Activated T-helper 1 cell treated with anti-CD3 and anti-CD28 coated beads, Interleukin-12 subunit alpha, Interleukin-12 subunit beta, Interleukin-2, Interleukin-4 antibody, amounts not matched to agents 30 ng/mL and 10 ng/mL and 1 ng/mL, durations not matched to agents 14 hours and 24 hours and 36 hours (primary cell): ENCODE results near the gene CCDC102A. TPM values are rescaled to one million over a fixed set of nuclear protein-coding genes. Genes with fewer than 3 reads are reported as not detected.

Experiments
- DNase-seq: peaks from one replicate; pipeline ENCODE4 v3.0.0; 2021; ENCODE audit warnings: low spot score
- H3K27ac Mint-ChIP-seq: one replicate; pipeline ENCODE4 v1.8.0; 2021; ENCODE audit warnings: mild to moderate bottlenecking, mixed read lengths
- H3K27me3 Mint-ChIP-seq: one replicate; pipeline ENCODE4 v1.8.0; 2022; ENCODE audit warnings: mild to moderate bottlenecking, moderate library complexity, mixed read lengths; ENCODE audit not compliant: insufficient read depth
- H3K36me3 Mint-ChIP-seq: one replicate; pipeline ENCODE4 v1.8.0; 2021; ENCODE audit warnings: low read depth, mixed read lengths
- H3K4me1 Mint-ChIP-seq: one replicate; pipeline ENCODE4 v1.8.0; 2021; ENCODE audit warnings: low read depth, mixed read lengths
- H3K4me3 Mint-ChIP-seq: one replicate; pipeline ENCODE4 v1.8.0; 2021; ENCODE audit warnings: mild to moderate bottlenecking, moderate library complexity, mixed read lengths
- H3K9me3 Mint-ChIP-seq: one replicate; pipeline ENCODE4 v1.8.0; 2021; ENCODE audit warnings: mixed read lengths
- intact Hi-C: fragments of 100-400 bp; cut with micrococcal nuclease; formaldehyde crosslinking; loops from one replicate; pipeline ENCODE4 v1.15.1; 2024
- total RNA-seq: library from RNA; stranded (reverse); gene quantifications from 2 replicates; pipeline ENCODE4 v1.2.3, GENCODE V29; 2022

Gene CCDC102A
- total RNA-seq, 1 donor from 2014 or later = 7.3 TPM

- Mint-ChIP-seq H3K36me3 (peaks cover 8% of the 10 kb centered on the region), H3K4me1 (peaks cover 51% of the 10 kb centered on the region), H3K27me3 (no peaks in the 10 kb centered on the region), H3K9me3 (no peaks in the 10 kb centered on the region), H3K27ac (peak overlapping the region; percentile 97), H3K4me3 (peak overlapping the region; percentile 35)
- no peak for DNase-seq
- intact Hi-C loops = loop anchor here (5.0 to 10.0 kb wide), 3 partner anchors 284 to 919 kb away; partner anchors contain the start of genes ARL2BP and HERPUD1
Observed at GRCh38 chr16:57531635-57532265, 4.6 kb downstream of the CCDC102A start.

GRCh38 chr16:57531253-57531575 lies 5.2 kb downstream of the CCDC102A start:
- peak overlapping the region; percentile 31 for H3K4me3 Mint-ChIP-seq
- H3K36me3 Mint-ChIP-seq = peaks cover 8% of the 10 kb centered on the region
- H3K27me3 Mint-ChIP-seq = no peaks in the 10 kb centered on the region

GRCh38 chr16:57530522-57531252 lies 5.7 kb downstream of the CCDC102A start:
- Mint-ChIP-seq H3K4me1 (peaks cover 51% of the 10 kb centered on the region), H3K36me3 (peaks cover 8% of the 10 kb centered on the region), H3K27ac (peak overlapping the region; percentile 97), H3K9me3 (no peaks in the 10 kb centered on the region), H3K27me3 (no peaks in the 10 kb centered on the region), H3K4me3 (peak overlapping the region; percentile 76)
- no peak for DNase-seq
- intact Hi-C loops = loop anchor here (5.0 to 10.0 kb wide), 3 partner anchors 283 to 918 kb away; partner anchors contain the start of genes ARL2BP and HERPUD1

More at GRCh38 chr16:57531253-57531575, 5.2 kb downstream of the CCDC102A start:
- no peak for DNase-seq
- no peaks in the 10 kb centered on the region for H3K9me3 Mint-ChIP-seq
- H3K4me1 Mint-ChIP-seq = peaks cover 51% of the 10 kb centered on the region
- H3K27ac Mint-ChIP-seq = peak overlapping the region; percentile 97
- intact Hi-C loops = loop anchor here (5.0 to 10.0 kb wide), 3 partner anchors 284 to 919 kb away; partner anchors contain the start of genes ARL2BP and HERPUD1

- Mint-ChIP-seq H3K9me3 (no peaks in the 10 kb centered on the region), H3K27me3 (no peaks in the 10 kb centered on the region), H3K4me1 (peaks cover 51% of the 10 kb centered on the region), H3K36me3 (peaks cover 8% of the 10 kb centered on the region), H3K27ac (peak overlapping the region; percentile 97), H3K4me3 (peak overlapping the region; percentile 76)
- DNase-seq = peak; percentile 64
- intact Hi-C loops = loop anchor here (5.0 to 10.0 kb wide), 3 partner anchors 283 to 918 kb away; partner anchors contain the start of genes ARL2BP and HERPUD1
Observed at GRCh38 chr16:57530104-57530521, 6.3 kb downstream of the CCDC102A start.

GRCh38 chr16:57529391-57530103 lies 6.8 kb downstream of the CCDC102A start:
- Mint-ChIP-seq H3K4me1 (peaks cover 47% of the 10 kb centered on the region), H3K27me3 (no peaks in the 10 kb centered on the region), H3K36me3 (peaks cover 8% of the 10 kb centered on the region), H3K27ac (peak overlapping the region; percentile 97), H3K4me3 (peak overlapping the region; percentile 76), H3K9me3 (no peaks in the 10 kb centered on the region)
- intact Hi-C loops = loop anchor here (5.0 to 10.0 kb wide), 3 partner anchors 282 to 917 kb away; partner anchors contain the start of genes ARL2BP and HERPUD1
- DNase-seq = no peak

GRCh38 chr16:57528499-57529390 lies 7.6 kb downstream of the CCDC102A start:
- H3K9me3 Mint-ChIP-seq = no peaks in the 10 kb centered on the region
- intact Hi-C loops = no loop called here
- no peak for DNase-seq
- peaks cover 39% of the 10 kb centered on the region for H3K4me1 Mint-ChIP-seq
- H3K27me3 Mint-ChIP-seq = no peaks in the 10 kb centered on the region
- H3K4me3 Mint-ChIP-seq = no peak overlapping the region
- H3K36me3 Mint-ChIP-seq = peaks cover 8% of the 10 kb centered on the region
- no peak overlapping the region for H3K27ac Mint-ChIP-seq

GRCh38 chr16:57527610-57528360 lies 8.6 kb downstream of the CCDC102A start:
- Mint-ChIP-seq H3K4me3 (no peak overlapping the region), H3K9me3 (no peaks in the 10 kb centered on the region), H3K27ac (no peak overlapping the region), H3K36me3 (peaks cover 8% of the 10 kb centered on the region), H3K4me1 (peaks cover 39% of the 10 kb centered on the region), H3K27me3 (no peaks in the 10 kb centered on the region)
- intact Hi-C loops = no loop called here
- no peak for DNase-seq

GRCh38 chr16:57527027-57527426 lies 9.3 kb downstream of the CCDC102A start:
- intact Hi-C loops = no loop called here
- Mint-ChIP-seq H3K4me1 (peaks cover 40% of the 10 kb centered on the region), H3K9me3 (no peaks in the 10 kb centered on the region), H3K27me3 (no peaks in the 10 kb centered on the region), H3K27ac (no peak overlapping the region), H3K4me3 (no peak overlapping the region), H3K36me3 (peaks cover 8% of the 10 kb centered on the region)
- no peak for DNase-seq

- Mint-ChIP-seq H3K4me3 (no peak overlapping the region), H3K27me3 (no peaks in the 10 kb centered on the region), H3K36me3 (peaks cover 8% of the 10 kb centered on the region), H3K27ac (no peak overlapping the region), H3K9me3 (no peaks in the 10 kb centered on the region), H3K4me1 (peaks cover 38% of the 10 kb centered on the region)
- no peak for DNase-seq
- intact Hi-C loops = no loop called here
Observed at GRCh38 chr16:57526498-57526897, 9.9 kb downstream of the CCDC102A start.

GRCh38 chr16:57525761-57526160 lies 10.6 kb downstream of the CCDC102A start:
- peaks cover 11% of the 10 kb centered on the region for H3K36me3 Mint-ChIP-seq
- H3K27me3 Mint-ChIP-seq = no peaks in the 10 kb centered on the region
- H3K4me1 Mint-ChIP-seq = peaks cover 30% of the 10 kb centered on the region
- no peaks in the 10 kb centered on the region for H3K9me3 Mint-ChIP-seq
- no peak overlapping the region for H3K27ac Mint-ChIP-seq
- no peak overlapping the region for H3K4me3 Mint-ChIP-seq
- intact Hi-C loops = no loop called here
- DNase-seq = no peak

- no peak for DNase-seq
- no peak overlapping the region for H3K4me3 Mint-ChIP-seq
- H3K27ac Mint-ChIP-seq = no peak overlapping the region
- peaks cover 21% of the 10 kb centered on the region for H3K4me1 Mint-ChIP-seq
- no peaks in the 10 kb centered on the region for H3K9me3 Mint-ChIP-seq
- no peaks in the 10 kb centered on the region for H3K27me3 Mint-ChIP-seq
- peaks cover 6% of the 10 kb centered on the region for H3K36me3 Mint-ChIP-seq
- intact Hi-C loops = no loop called here
Observed at GRCh38 chr16:57522960-57523359, 13.4 kb downstream of the CCDC102A start.
